ENCODE results near the gene LCLAT1. TPM values are rescaled to one million over a fixed set of nuclear protein-coding genes. Genes with fewer than 3 reads are reported as not detected.

The LCLAT1 gene
- total RNA-seq, 2 experiments from 2014 or later, result 19.0 to 20.5 TPM

DNA sequence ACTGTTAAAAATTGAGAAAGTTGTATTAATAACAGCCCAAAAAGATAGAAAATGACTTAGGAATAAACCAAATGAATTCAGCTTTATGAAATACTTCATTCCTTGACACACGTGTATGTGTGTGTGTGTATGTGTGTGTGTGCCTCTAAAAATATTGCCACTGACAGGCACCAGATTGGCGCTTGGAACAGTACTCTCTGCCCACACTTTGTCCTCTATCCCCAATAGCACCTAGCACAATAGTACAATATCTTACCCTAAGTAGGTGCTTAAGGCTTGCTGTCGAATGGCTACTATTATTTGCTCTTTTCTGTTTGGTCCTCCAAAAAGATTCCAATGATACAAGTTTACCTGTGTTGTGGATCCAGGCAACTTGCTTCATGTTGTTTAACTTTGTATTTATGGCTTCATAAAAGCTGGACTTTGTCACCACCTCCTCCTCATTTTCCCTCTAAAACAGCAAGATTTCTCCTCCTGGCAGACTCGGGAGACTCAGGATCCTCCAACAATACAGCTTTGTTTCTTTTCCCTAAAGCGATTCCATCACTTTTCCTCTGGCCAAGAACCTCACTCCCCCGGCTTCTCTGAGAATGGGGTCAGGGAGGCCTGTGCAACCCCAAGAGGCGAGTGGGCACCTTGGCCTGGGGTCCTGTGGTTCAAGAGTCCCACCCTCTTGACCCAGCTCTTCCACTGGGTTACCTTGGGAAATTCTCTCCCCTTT, 43.3 kb upstream of the LCLAT1 start:
- no peaks in the 10 kb centered on the region for H3K27me3 Mint-ChIP-seq
- ATAC-seq (no peak), DNase-seq (no peak)
- CTCF ChIA-PET, result interaction anchor here (1.0 kb wide), 1 partner anchor 11 kb away, joined by 3 read pairs; no protein-coding TSS in a partner anchor
- intact Hi-C loops (cut with micrococcal nuclease), result no loop called here
- peaks cover 15% of the 10 kb centered on the region for H3K4me1 Mint-ChIP-seq (ENCODE audit: low read depth)
- no peak overlapping the region for H3K4me3 Mint-ChIP-seq
- H3K9me3 Mint-ChIP-seq, result no peaks in the 10 kb centered on the region
- TF ChIP-seq, protein P1, sequence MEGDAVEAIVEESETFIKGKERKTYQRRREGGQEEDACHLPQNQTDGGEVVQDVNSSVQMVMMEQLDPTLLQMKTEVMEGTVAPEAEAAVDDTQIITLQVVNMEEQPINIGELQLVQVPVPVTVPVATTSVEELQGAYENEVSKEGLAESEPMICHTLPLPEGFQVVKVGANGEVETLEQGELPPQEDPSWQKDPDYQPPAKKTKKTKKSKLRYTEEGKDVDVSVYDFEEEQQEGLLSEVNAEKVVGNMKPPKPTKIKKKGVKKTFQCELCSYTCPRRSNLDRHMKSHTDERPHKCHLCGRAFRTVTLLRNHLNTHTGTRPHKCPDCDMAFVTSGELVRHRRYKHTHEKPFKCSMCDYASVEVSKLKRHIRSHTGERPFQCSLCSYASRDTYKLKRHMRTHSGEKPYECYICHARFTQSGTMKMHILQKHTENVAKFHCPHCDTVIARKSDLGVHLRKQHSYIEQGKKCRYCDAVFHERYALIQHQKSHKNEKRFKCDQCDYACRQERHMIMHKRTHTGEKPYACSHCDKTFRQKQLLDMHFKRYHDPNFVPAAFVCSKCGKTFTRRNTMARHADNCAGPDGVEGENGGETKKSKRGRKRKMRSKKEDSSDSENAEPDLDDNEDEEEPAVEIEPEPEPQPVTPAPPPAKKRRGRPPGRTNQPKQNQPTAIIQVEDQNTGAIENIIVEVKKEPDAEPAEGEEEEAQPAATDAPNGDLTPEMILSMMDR (IDR thresholded peaks at IDR 0.05), result no peak
- POLR2A ChIA-PET, result interaction anchor here (1.0 kb wide), 1 partner anchor 10 kb away, joined by 3 read pairs; no protein-coding TSS in a partner anchor
- H3K27ac Mint-ChIP-seq, result no peak overlapping the region
- no peaks in the 10 kb centered on the region for H3K36me3 Mint-ChIP-seq (ENCODE audit: low read depth)

GRCh38 chr2:30404319-30405259, 42.5 kb upstream of the LCLAT1 start:
- ChIA-PET CTCF (interaction anchor here (1.0 to 1.1 kb wide), 2 partner anchors 12 to 240 kb away, joined by 3 to 5 read pairs; no protein-coding TSS in a partner anchor), POLR2A (no interaction called here)
- Mint-ChIP-seq H3K36me3 (ENCODE audit: low read depth) (no peaks in the 10 kb centered on the region), H3K27ac (no peak overlapping the region), H3K9me3 (no peaks in the 10 kb centered on the region), H3K4me1 (ENCODE audit: low read depth) (peaks cover 23% of the 10 kb centered on the region), H3K27me3 (no peaks in the 10 kb centered on the region), H3K4me3 (no peak overlapping the region)
- intact Hi-C loops (cut with micrococcal nuclease), result no loop called here
- ATAC-seq, result no peak
- TF ChIP-seq, protein P1 (IDR thresholded peaks at IDR 0.05), result no peak
- DNase-seq, result no peak

- TF ChIP-seq, protein P1 (IDR thresholded peaks at IDR 0.05), result no peak
- intact Hi-C loops (cut with micrococcal nuclease), result no loop called here
- CTCF ChIA-PET, result interaction anchor here (1.1 kb wide), 1 partner anchor 241 kb away, joined by 5 read pairs; no protein-coding TSS in a partner anchor
- POLR2A ChIA-PET, result no interaction called here
- no peak for ATAC-seq
- no peak for DNase-seq
- H3K4me1 Mint-ChIP-seq (ENCODE audit: low read depth), result peaks cover 29% of the 10 kb centered on the region
- H3K27ac Mint-ChIP-seq, result no peak overlapping the region
- no peaks in the 10 kb centered on the region for H3K9me3 Mint-ChIP-seq
- no peak overlapping the region for H3K4me3 Mint-ChIP-seq
- H3K27me3 Mint-ChIP-seq, result no peaks in the 10 kb centered on the region
- H3K36me3 Mint-ChIP-seq (ENCODE audit: low read depth), result no peaks in the 10 kb centered on the region
These were observed 41.8 kb upstream of the LCLAT1 start for GRCh38 chr2:30405260-30405605.

DNA sequence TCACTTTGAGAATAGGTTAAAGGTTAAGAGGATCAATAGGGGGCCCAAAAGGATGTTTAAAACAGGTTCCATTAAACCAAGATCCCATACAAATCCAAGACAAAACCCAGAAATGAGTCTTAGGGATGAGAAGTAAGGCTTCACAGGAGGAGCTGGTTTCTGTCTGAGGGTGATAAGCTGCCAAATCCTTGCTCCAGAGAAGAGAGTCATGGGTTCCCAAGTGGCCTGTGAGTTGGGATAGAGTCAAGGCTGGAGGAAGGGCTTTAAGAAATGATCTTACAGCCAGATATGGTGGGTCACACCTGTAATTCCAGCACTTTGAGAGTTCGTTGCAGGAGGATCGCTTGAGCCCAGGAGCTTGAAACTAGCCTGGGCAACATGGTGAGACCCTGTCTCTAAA, 40.2 kb upstream of the LCLAT1 start:
- TF ChIP-seq, protein P1 (IDR thresholded peaks at IDR 0.05), result no peak
- intact Hi-C loops (cut with micrococcal nuclease), result no loop called here
- no peak overlapping the region for H3K27ac Mint-ChIP-seq
- POLR2A ChIA-PET, result interaction anchor here (0.7 kb wide), 1 partner anchor 69 kb away, joined by 3 read pairs; no protein-coding TSS in a partner anchor
- H3K9me3 Mint-ChIP-seq, result no peaks in the 10 kb centered on the region
- H3K27me3 Mint-ChIP-seq, result no peaks in the 10 kb centered on the region
- ATAC-seq (no peak), DNase-seq (no peak)
- CTCF ChIA-PET, result interaction anchor here (1.9 kb wide), 1 partner anchor 242 kb away, joined by 6 read pairs; no protein-coding TSS in a partner anchor
- H3K4me3 Mint-ChIP-seq, result no peak overlapping the region
- H3K4me1 Mint-ChIP-seq (ENCODE audit: low read depth), result peaks cover 38% of the 10 kb centered on the region
- H3K36me3 Mint-ChIP-seq (ENCODE audit: low read depth), result no peaks in the 10 kb centered on the region
